NB4 (cell line): Measurements from ENCODE around the gene CD1D.

ENCODE experiments used
- POLR2A ChIP-seq: IDR thresholded peaks from 2 replicates; pipeline ENCODE4 v1.6.1; 2011; ENCODE audit warnings: mild to moderate bottlenecking; ENCODE audit not compliant: insufficient read length; ENCODE audit errors: extremely low read depth
- TF ChIP-seq, protein P1 (sequence below): IDR thresholded peaks from one replicate; pipeline ENCODE4 v1.5.1; 2012; ENCODE audit warnings: low read depth, low read length
- TF ChIP-seq, protein P2 (sequence below): IDR thresholded peaks from 2 replicates; pipeline ENCODE4 v1.6.1; 2011; ENCODE audit warnings: low read depth, low read length

DNA sequence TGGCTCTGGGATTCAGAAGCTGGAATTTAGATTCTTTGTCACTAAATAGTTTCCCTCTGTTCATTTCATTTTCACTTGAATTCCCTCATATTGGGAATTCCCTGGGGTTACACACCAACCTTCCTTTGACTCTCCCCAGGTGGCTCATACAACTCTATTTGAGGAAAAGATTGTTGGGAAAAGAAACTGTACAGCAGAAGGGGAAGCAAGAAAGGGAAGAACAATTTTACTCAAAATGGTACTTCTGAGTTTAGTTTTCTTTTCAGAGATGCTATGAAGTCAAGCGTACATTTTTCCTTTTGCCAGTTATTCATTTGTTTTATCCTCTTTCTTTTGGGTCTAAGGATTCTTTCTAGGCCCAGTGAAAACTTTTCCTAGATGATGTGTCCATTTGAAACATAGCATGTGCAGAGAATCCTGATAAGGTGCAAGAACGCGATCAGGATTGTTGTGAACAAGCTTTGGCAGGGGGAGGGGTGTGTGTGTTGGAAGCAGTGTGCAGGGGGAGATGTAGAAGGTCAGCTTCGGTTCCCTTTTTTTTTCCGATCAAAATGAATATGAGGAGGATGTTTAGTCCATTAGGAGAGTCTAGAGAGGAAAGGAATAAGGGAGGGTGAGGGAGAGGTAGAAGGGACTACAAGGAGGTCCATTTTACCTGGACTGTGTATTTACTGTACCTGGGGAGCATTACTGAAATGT, 26.8 kb upstream of the CD1D start:
- TF ChIP-seq, protein P1, sequence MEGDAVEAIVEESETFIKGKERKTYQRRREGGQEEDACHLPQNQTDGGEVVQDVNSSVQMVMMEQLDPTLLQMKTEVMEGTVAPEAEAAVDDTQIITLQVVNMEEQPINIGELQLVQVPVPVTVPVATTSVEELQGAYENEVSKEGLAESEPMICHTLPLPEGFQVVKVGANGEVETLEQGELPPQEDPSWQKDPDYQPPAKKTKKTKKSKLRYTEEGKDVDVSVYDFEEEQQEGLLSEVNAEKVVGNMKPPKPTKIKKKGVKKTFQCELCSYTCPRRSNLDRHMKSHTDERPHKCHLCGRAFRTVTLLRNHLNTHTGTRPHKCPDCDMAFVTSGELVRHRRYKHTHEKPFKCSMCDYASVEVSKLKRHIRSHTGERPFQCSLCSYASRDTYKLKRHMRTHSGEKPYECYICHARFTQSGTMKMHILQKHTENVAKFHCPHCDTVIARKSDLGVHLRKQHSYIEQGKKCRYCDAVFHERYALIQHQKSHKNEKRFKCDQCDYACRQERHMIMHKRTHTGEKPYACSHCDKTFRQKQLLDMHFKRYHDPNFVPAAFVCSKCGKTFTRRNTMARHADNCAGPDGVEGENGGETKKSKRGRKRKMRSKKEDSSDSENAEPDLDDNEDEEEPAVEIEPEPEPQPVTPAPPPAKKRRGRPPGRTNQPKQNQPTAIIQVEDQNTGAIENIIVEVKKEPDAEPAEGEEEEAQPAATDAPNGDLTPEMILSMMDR, result no peak
- TF ChIP-seq POLR2A, result no peak
- TF ChIP-seq, protein P2, sequence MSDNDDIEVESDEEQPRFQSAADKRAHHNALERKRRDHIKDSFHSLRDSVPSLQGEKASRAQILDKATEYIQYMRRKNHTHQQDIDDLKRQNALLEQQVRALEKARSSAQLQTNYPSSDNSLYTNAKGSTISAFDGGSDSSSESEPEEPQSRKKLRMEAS, result no peak
